GF-D8 (cell line): ENCODE measurements around the gene SELENOV.

Source experiments
- DNase-seq: peaks from one replicate; lab custom pipeline; 2025; lab: John Stamatoyannopoulos, UW

Gene SELENOV

GRCh38 chr19:39492788-39493187 is 22.2 kb upstream of the SELENOV start:
- no peak for DNase-seq

GRCh38 chr19:39494661-39495060 is 20.3 kb upstream of the SELENOV start:
- no peak for DNase-seq

- no peak for DNase-seq
Measured at GRCh38 chr19:39496063-39496462, 18.9 kb upstream of the SELENOV start.

GRCh38 chr19:39497701-39497995 is 17.3 kb upstream of the SELENOV start:
- no peak for DNase-seq

GRCh38 chr19:39497996-39498797 is 16.7 kb upstream of the SELENOV start:
- DNase-seq = peak; percentile 58

- DNase-seq = peak; percentile 45
Measured at GRCh38 chr19:39498798-39499642, 15.9 kb upstream of the SELENOV start, which contains the start of gene DLL3. Gene DLL3, plus strand, starts transcription at chr19:39498947. Its CDS starts 28 bp downstream, at chr19:39498975.

- no peak for DNase-seq
Measured at GRCh38 chr19:39499932-39500331, 15.0 kb upstream of the SELENOV start.

GRCh38 chr19:39500543-39500942 is 14.4 kb upstream of the SELENOV start:
- no peak for DNase-seq

- no peak for DNase-seq
Measured at GRCh38 chr19:39501340-39501739, 13.6 kb upstream of the SELENOV start.

GRCh38 chr19:39502640-39503417 is 12.1 kb upstream of the SELENOV start:
- DNase-seq = peak; percentile 26

- no peak for DNase-seq
Measured at GRCh38 chr19:39506598-39506943, 8.4 kb upstream of the SELENOV start.

- peak; percentile 68 for DNase-seq
Measured at GRCh38 chr19:39506944-39507714, 7.8 kb upstream of the SELENOV start.

GRCh38 chr19:39507715-39508364 is 7.1 kb upstream of the SELENOV start:
- no peak for DNase-seq

GRCh38 chr19:39508629-39509028 is 6.3 kb upstream of the SELENOV start:
- DNase-seq = no peak

- no peak for DNase-seq
Measured at GRCh38 chr19:39509233-39509632, 5.7 kb upstream of the SELENOV start.

- no peak for DNase-seq
Measured at GRCh38 chr19:39512988-39513387, 2.0 kb upstream of the SELENOV start.

GRCh38 chr19:39515551-39516191 is 732 bp downstream of the SELENOV start:
- DNase-seq = no peak

- no peak for DNase-seq
Measured at GRCh38 chr19:39516270-39516669, 1.3 kb downstream of the SELENOV start.

- no peak for DNase-seq
Measured at GRCh38 chr19:39517432-39517831, 2.5 kb downstream of the SELENOV start.

- no peak for DNase-seq
Measured at GRCh38 chr19:39518458-39518857, 3.5 kb downstream of the SELENOV start.

GRCh38 chr19:39518975-39519374 is 4.0 kb downstream of the SELENOV start:
- no peak for DNase-seq
